ENCODE data around the gene EPHA4.

EPHA4 gene

DNA sequence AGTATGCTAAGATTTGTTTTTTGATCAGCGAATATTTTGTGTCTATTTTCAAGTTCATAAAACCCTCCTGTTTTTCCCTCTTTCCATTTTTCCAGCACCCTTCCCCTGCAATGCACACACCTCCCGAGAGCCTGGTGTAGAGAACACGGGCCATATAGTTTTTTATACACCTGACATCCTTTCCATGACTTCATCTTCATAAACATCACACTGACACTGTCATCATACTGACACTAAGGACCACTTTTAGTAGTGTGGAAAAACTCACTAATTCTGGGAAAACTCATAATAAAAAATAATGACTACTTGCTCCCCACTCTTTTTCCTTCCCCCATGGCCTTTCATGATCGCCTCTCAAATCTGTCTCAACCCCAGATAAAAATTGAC, 70.2 kb downstream of the EPHA4 start:
- DNase-seq, result no peak

DNA sequence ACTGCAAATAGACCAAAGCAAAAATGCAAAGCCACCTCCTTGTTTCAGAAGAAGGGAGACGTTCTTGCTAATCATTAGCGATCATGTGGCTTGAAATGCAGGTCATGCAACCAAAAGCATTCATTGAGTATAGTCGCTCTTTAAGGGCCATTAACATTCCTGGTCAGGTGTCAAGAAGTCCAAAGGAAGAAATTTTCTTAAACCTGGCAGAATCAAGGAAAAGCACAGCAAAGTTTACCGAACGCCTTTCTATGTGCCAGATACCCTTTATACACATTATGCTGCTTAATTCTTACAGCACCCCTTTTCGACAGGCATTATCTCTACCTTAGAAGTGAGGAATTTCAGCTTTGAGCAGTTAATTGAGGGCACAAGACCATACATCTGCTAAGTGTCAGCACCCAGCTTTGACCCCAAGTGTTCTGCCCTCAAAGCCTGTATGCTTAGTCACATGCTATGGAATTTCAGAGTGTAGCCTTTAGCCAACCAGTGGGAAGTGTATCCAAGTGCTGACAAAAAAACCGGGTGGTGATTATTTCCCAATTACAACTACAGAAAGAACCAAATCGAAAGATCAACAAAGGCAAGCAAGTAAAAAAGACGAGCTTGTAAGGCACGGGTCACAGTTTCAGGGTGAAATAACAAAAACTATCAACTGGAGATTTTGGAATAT, 70.8 kb downstream of the EPHA4 start:
- DNase-seq, result no peak

DNA sequence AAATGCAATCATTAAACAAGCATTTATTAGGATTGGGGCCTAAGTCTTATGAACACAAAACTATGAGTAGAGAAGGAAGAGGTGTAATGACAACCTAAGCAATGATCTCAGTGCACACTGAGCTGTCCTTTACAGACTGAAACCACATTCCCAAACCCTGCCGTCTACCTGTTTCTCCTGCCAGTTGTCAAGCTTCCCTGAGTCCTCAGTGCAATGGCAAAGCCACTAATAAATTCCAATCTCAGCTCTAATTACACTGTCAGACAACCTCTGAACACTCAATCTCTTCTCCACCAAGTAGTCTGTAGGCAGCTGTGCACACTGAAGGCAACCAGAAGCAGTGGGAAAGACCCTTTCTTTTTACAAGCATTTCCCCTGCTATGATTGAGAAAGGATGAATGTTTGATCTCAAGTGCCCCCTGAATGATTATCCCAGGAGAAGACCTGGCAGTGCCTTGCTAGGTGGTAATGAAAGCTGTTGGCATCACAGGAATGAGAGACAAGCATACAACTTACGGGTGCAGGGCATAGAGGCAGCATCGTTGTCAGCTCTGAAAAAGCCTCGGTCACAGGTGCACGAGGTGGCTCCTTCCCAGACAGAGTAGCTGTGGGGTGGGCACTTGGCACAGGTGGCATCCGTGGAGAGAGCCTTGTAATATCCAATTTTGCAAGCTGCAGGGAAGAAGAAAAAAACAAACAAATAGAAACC, 71.4 kb downstream of the EPHA4 start:
- no peak for DNase-seq

DNA sequence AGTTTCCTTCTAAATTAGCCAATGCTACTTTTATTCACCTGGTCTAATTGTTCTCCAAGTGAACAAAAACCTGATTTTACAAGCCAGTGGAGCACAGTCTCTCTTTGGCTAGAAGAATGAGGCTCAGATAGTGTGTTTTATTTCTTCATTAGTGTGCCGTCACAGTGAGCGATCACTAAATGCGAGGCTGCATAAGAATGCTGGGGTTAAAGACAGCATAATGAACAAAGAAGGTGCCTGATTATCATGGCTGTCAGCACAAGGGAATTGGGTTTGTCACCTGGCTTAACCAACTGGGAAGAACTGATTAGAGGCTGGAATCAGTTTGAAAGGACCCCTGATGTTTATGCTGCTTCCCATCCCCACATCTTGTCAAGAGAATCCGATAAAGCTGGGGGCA, 76.4 kb downstream of the EPHA4 start:
- DNase-seq, result no peak

DNA sequence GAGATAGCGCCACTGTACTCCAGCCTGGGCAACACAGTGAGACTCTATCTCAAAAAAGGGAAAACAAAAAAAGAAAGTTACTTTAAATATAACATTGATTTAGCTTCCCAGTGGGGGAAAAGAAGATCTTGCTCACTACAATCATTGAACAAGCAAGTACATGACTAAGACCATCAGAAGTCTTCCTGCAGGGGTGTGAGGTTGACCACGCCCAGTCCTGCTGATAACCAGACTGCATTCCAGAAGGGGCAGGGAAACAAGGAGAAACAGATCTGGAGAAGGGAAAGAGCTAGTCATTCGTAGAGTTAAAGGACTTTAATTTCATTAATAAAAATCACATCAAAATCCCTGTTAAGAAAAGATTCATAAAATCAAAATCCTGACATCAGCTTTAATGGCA, 77.5 kb downstream of the EPHA4 start:
- DNase-seq, result no peak

DNA sequence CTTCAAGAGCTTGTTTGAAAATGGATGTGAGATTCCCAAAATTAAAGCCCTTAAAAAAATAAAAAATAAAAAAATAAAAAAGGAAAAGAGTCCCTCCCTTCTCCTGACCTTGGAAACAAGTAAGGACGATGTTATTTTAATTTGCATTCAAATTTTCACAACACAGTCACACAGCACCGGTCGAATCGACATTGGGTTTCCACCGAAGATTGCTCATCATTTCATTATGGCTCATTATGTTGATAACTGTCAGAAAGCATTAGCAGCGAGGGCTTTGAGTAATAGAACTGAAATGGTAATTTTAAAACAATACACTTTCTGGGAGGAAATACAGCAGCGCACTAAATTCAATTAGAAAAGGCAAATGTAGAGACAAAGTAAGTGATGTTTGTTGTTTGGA, 78.7 kb downstream of the EPHA4 start:
- no peak for DNase-seq

DNA sequence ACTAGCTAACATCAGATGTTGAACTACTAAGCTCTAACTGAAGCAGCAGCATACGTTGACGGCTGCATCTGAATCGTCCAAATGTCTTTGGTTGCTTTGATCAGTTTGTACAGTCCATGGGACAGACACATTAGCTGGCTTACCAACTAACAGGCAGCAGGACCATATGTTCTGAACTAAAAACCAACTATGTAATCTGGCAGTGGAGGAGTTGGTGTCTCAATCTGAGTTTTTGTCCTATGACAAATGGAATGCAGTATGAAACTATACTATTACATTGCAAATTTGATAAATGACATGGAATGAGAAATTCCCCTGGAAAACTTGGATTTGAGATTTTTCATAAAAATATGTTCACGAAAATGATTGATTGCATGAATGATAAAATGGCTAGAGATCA, 79.5 kb downstream of the EPHA4 start:
- DNase-seq, result no peak

DNA sequence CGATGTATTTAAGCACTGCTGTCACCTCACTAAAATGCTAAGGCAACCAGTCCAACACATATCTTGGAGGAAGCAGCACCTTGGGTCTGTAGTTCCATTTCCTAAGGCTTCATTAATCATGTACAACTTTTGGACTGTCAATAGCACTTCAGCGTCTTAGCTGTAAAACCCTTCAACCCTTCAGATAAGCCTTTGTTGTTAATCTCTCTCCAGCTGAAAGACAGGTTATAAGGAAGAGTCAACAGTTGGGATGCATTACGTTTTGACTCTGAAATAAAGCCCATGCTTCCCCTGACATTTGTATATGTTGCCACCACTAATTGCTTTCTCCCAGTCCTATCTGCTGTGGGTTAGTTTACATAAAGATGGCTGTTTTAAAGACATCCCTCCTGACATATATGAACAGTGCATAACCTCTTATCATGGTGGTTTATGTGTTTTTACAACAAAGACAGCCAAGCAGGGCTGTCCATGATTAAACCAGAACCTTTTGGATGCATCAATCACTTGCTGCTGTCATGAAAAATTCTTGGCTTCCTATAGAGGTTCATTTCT, 81.5 kb downstream of the EPHA4 start:
- DNase-seq, result no peak

DNA sequence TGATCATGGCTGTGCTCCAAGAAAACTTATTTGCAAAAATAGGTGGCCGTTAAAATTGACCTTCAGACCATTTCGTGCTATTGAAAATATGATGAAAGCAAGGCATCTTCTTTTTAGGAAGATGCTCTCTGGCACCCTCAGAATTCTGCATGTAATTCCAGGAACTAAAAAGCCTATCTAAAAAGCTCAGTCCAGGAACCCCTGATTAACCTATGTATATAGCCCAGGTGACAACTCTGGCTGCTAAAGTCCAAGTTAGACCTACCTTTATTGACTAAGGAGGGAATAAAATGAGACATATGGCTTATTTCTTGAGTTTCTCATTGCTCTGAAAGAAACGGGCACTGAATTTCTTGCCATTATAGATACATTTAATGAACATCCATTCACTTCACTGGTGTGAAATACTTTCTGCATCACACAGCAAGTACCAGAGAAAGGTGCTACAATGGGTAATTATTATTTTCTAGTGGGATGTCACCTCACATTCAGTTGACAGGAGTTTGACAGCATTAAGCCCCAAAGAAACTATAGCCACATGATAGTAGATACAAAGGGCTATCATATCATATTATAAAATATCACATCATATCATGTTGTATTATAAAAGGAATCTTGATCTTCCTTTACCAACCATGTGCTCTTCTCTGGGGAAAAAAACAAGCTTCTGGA, 83.8 kb downstream of the EPHA4 start:
- DNase-seq, result no peak

DNA sequence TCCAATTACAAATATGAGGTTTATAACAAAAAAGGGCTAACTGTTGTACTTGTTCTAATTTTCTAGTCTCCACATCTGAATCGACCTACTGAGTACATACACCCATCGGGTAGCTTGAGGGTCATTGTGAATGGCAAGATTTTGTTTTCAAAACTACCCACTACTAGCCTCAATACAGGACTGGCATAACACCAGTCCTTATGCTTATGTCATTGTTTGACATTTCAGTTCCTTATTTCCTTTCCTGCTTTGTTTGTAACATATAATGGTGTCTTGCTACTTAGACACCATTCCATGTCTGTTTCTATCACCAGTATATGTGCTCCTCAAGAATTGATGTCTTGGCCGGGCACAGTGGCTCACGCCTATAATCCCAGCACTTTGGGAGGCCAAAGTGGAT, 86.0 kb downstream of the EPHA4 start:
- no peak for DNase-seq

DNA sequence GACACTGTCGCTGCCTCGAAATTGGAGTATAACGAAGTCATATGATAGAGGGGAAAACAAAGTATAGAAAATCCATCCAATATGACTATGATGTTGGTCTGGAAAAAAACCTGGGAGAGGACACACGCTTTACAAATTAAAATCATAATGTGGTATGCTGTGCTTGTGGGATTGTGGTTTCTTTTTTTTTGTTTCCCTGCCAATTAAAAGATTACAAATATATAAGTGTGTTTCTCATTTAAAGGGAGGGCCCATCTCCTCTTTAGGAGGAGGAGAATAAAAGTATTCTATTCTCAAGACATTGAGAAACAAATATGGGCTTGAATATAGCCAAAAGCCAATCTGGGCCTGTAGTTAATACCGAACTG, 86.6 kb downstream of the EPHA4 start:
- DNase-seq, result no peak

DNA sequence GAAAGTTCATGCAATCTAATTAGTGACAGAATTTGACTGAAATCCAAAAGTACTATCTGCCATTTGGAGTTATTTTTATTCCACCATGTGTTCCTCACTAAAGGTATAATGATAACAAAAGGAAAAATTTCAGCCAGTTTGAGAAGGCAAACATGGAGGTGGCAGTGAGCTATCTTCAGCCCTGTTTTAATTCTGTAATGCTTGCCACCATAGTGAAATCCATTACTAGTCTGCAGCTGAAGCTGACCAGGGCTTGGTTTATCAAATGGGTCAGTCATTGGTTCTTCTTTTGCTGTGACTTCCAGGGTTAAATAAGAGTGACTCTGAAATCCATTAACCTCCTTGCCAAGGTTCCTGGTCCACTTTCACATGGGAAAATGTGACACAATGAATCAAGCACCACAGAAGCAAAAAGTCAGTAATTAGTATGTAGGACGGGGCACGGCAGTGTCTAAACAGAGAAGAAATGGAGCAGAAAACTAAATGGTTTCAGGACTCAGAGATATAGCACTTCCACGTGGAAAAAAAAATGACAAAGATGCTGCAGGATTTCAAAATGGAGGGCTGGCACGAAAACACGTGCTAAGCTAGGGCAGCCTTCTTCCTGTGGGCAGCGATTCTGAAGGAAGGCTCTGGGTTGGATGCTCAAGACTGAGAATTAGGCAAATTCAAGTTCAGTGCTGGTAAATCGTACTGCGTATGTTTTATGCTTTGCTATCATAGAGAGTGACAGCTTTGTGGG, 87.2 kb downstream of the EPHA4 start:
- DNase-seq, result no peak

DNA sequence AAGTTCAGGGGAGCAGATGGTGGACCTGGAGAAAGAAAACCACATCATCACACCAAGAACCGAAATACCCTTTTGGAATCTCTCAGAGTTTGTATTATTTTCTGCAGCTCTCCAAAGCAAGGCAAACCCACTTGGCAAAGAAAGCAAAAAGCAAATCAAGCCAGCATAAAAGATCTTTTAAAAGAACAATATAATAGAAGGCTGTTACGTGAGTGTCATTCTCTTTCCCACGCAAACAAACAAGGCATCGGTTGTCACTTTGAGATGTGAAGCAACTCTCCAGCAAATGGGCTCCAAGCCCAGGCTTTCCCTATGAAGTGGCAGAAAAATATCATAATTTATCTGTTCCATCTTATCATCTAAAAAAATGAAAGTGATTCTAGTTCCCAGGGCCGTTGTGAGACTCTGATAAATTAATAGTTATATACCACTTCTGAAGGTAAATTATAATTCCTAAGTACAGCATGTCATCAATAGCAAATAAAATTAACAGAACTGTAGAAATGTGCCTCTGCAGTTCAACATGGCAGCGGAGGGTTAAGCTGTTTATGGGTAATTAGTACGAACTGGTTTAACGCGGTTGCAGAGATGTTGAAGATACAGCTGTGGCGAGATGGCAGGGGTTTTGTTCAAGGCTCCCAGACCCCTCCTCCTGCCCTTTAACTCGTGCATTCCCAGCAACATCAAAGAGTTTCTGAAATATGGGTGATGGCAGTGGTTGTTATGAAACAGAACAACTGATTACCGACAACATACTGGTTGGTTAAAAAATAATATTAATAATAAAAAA, 89.2 kb downstream of the EPHA4 start:
- no peak for DNase-seq

DNA sequence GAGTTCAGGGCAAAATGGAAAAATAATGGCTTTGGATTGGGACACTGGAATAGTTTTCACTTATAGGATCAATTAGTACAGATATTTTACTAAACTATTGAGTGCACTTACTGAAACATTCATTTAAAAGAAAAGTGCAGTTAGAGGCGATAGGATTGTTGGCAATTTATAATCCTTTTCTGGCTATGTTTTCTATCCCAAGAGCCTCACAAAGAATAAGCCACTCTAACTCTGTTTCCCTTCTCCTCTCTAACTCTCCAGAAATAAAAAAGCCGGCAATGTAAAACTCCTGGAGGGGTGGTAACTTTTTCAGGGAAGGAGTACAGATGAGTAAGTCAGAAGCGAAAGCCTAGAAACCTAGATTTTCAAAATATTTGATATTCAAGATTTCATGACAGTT, 91.3 kb downstream of the EPHA4 start:
- DNase-seq, result no peak

DNA sequence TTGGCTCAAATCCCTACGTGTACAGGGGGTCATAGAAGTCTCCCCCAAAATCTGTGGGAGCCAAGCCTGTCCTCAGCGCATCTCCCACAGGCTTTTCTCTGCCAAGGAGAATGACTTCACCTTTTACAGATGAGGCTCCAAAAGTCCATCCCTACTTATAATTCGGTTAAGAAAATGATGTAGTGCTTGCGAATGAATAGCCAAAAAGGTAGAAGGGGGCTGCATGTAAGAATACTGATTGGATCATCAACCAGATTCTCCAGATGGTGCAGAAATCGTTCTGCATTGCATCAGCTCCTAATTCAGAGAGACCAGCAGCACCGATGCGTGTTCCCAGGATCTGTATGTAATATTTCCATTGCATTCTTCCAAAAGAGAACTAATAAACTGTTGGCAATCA, 91.9 kb downstream of the EPHA4 start:
- no peak for DNase-seq

DNA sequence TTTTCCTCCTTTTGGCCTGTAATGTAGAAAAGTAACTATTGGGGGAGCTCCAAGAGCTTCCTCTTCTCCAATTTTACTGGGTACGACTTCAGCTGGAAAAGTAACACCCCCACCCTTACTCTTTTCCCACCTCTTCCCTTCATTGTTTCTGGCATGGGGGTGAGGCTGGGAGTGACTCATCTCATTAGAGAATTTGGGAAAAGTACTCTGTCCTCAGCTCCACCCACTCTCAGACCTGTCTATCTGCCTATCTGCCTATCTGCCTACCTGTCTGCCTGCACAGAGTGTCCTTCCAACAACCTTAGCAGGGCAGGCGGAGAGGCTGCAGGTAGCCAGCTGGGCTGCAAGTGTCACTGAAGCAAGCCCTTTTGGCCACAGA, 93.6 kb downstream of the EPHA4 start:
- DNase-seq, result no peak

DNA sequence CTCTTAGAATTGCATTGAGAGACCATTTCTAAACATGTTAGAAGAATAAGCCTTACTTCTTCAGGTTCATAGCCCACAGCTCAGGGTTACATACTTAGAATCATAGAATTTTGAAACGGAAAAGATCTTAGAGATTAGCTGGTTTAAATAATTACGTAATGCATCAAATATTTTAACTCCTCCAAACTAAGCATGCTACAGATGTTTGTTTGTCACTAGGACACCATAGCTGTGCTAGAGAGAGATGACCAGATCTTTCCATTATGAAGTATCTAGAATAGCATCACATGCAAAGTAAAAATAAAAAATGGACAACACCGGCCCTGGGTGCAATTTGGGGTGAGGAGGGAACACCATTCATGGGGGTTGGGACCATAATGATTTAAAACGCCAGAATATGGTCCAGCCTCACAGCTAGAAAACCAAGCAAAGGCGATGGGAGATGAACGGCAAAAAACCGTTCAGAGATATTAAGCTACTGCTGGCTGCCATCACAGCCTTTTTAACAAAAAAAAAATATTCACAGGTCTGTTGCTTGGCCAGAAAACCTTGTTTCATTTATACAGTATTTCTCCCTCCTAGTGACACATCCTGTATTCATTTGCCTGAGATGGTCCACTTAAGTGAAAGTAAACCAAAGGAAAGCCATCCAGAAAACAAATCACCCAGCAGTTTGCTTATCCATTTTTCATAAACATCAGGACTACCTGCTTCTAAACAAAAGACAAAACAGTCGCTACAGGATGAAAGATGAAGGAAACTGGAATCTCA, 94.2 kb downstream of the EPHA4 start:
- DNase-seq, result no peak

DNA sequence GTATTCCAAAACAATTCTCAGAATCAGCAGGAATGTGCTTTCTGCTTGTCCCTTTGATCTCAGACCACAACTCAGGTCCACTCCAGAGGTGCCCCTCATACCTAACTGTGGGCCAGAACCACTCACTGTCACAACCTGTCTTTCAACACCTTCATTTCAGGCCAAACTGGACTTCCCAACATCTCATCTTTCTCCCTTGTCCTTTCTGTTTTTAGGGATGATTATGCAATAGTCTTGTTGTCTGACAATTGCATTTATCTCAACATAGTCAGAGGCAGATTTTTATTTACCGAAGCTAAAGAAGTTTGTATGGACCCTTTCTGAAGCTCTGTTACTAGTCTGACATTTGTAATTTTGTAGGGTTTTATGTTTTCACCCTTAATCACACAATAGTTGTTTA, 95.9 kb downstream of the EPHA4 start:
- no peak for DNase-seq

DNA sequence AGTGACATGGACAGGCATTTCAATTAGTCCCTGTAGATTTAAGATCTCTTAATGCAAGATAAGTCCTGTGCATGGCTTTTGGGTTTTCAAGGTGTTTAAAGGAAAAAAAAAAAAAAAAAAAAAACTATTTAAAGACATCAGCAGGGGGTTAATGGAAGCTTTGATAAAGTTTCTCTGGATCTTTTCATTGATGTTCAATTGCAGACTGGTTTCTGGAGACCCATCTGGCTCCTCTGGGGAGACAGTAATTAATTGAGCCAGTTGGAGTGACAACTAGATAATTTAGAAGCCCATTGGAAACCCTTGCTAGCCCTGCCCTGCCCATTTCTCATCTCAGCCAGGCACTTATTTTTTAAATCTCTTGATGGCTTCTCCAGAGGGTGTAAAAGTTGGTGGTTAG, 98.7 kb downstream of the EPHA4 start:
- no peak for DNase-seq

DNA sequence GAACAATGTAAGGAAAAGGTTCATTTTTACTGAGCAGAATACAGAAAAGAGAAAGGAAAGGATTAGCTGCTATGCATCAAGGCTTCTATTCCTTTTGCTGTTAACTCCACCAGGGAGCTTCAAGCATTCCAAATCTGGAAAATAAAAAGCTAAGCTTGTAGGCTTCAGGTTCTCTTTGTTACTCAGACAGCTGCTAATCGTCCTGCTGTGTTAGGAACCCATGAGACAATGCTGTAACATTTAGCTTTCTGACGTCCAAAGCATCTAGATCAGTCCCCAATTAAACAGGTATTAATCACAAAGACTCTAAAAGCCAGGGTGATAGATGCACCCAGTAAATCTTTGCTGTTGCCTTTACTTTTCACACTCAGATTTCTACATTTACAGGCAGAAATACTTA, 103.8 kb downstream of the EPHA4 start:
- DNase-seq, result no peak

DNA sequence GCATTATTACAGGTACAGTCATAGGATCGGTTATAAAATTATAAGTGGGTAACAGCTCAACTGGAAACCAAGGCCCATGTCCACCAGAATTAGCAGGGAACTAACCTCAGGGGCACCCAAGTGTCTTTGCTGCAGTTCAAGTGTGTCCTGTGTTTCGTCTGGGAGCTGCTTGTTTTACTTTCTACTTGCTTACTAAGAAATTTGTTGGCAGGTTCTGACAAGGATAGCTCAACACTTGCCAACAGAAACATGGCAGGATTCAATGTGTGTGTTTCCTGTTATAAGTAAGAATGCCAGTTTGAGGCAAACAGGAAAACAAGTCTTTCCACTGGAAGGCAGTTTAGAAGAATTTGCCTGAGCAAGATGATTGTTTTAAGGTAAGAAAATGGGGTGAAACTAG, 104.5 kb downstream of the EPHA4 start:
- no peak for DNase-seq

DNA sequence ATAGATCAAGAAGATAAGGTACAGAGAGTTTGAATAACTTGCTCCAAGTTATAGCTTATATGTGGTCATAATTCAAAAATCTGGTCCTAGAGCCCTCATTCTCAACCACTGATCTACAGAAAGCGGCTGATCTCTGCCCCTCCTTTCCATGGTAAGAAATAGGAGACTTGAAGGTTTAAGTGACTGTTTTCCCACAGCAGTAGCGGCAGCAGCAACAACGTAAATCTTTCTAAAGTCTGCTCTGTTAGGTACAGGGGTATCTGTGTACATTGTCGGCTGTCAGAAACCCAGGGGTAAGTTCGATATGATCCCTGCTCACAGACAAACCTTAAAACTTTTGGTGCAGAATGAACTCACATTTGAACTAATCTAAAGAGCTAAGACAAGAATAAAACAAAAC, 105.4 kb downstream of the EPHA4 start:
- no peak for DNase-seq

Data from CD4-positive, alpha-beta T cell treated with Interleukin-12 subunit alpha and Interleukin-12 subunit beta, for 1 hour (primary cell).